Fibroblast of the aortic adventitia (primary cell): ENCODE measurements around the gene SIRT5. TPM values are rescaled to one million over a fixed set of nuclear protein-coding genes. Genes with fewer than 3 reads are reported as not detected.

Source experiments
- DNase-seq: peaks from one replicate; pipeline ENCODE4 v3.0.0-alpha.2; 2010; ENCODE audit warnings: low read depth
- H3K4me3 ChIP-seq: 2 replicates; pipeline ENCODE4 v1.5.1; 2011; ENCODE audit warnings: low read depth, mild to moderate bottlenecking, control low read depth, low read length, moderate library complexity
- CTCF ChIP-seq: IDR thresholded peaks from 2 replicates; pipeline ENCODE4 v1.5.1; 2011; ENCODE audit warnings: mild to moderate bottlenecking, low read length, control low read depth, inconsistent platforms; ENCODE audit not compliant: insufficient read depth
- total RNA-seq: library from RNA; depleted of rRNA; stranded (reverse); fragments of >200 nt; gene quantifications from 2 replicates; pipeline ENCODE4 v1.2.3, GENCODE V29; 2012; ENCODE audit warnings: low replicate concordance

The SIRT5 gene
- total RNA-seq, 1 donor: 8.6 TPM

- no peak for DNase-seq
- H3K4me3 ChIP-seq: no peak overlapping the region
- no peak for TF ChIP-seq CTCF
These were observed 45.5 kb upstream of the SIRT5 start for GRCh38 chr6:13528777-13529343.

- H3K4me3 ChIP-seq: no peak overlapping the region
- TF ChIP-seq CTCF: no peak
- DNase-seq: no peak
These were observed 42.4 kb upstream of the SIRT5 start for GRCh38 chr6:13531956-13532355.

DNA sequence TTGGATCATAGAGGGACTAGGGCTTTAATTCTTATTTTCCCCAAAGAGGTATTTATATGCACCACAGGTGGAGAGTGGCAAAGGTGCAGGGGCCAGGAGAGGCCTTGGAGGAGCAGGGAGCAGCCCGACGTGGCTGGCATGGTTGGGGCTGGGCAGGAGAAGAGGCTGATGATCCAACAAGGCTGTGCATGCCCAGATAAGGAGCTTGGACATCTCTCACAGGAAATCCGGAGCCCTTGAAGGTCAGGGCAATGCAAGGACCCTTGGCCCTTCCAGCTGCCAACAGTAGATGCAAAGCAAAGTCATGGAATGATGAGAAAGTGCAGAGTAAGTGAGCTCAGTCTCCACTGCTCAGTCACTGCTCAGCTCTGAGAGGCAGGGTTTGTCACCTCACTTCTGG, 39.9 kb upstream of the SIRT5 start:
- TF ChIP-seq CTCF: no peak
- no peak overlapping the region for H3K4me3 ChIP-seq
- DNase-seq: no peak

DNA sequence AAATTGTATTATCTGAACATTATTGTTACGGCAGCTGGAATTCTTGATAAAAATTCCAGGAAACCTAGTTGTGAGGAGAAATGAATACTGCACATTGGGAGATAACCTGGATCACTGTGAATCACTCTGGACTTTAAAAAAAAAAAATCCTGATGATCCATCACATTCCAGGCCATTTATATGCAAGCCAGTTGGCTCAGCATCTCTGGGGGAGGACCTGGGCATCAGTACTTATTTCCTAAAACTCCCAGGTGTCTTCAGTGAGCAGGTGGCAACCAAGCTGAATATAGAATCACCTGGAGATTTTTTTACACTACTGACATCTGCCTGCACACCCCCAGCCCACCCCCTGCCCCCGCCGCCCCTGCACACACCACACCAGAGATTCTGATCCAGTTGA, 39.1 kb upstream of the SIRT5 start:
- no peak for TF ChIP-seq CTCF

DNA sequence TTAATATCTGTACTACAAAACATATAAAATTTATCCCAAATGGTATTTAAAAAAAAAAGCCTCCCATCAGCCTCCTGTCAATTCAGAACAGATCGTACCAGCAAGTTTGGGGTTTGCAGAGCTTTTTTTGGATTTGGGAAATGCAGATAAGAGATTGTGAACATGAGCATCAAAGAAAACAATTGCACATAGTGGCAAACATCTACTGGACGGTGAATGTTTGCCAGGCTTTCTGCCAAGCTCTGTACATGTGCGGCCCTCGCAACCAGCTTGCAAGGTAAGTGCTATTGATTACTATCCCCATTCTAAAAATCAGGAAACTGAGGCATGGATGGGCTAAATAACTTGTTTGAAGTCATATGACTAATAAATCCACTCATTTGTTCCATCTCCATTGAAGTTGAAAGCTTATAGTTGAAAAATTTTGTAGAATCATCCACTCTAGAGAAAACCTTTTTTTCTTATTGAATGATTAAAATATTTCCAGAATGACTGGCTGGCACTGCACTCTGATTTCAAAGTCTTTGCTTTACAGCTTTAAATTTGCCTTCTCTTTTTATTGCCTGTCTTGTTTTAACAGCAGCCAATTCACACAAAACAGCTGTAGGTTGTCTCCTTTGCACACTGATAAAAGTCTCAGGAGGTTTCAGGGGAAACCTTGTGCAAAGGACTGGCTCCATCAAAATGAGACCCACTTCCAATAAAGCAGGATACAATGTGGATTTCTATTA, 37.4 kb upstream of the SIRT5 start:
- TF ChIP-seq CTCF: no peak
- DNase-seq: peak; percentile 51
- H3K4me3 ChIP-seq: no peak overlapping the region

More for the DNA sequence above, 39.1 kb upstream of the SIRT5 start:
- DNase-seq: no peak
- H3K4me3 ChIP-seq: no peak overlapping the region

- H3K4me3 ChIP-seq: no peak overlapping the region
- TF ChIP-seq CTCF: no peak
- DNase-seq: no peak
These were observed 36.9 kb upstream of the SIRT5 start for GRCh38 chr6:13537527-13537897.
